IMR-90 (cell line): ENCODE results near the gene PPIB.

Source experiments
- CHD1 ChIP-seq: IDR thresholded peaks from 2 replicates; pipeline ENCODE4 v1.6.1; 2012; ENCODE audit warnings: low read depth, low read length, improper control_type of control experiment
- CTCF ChIP-seq: conservative IDR thresholded peaks from 2 replicates; pipeline ENCODE4 v1.5.1; 2012; ENCODE audit warnings: mild to moderate bottlenecking, low read depth, low read length, improper control_type of control experiment
- MXI1 ChIP-seq: IDR thresholded peaks from 2 replicates; pipeline ENCODE4 v1.6.1; 2012; ENCODE audit warnings: low read depth, mild to moderate bottlenecking, low read length, moderate library complexity, borderline replicate concordance

- TF ChIP-seq MXI1 (no peak), CTCF (no peak), CHD1 (no peak)
Measured at GRCh38 chr15:64146520-64146884, 16.3 kb downstream of the PPIB start.
